ENCODE measurements around the gene KRTAP4-6. TPM values are rescaled to one million over a fixed set of nuclear protein-coding genes. Genes with fewer than 3 reads are reported as not detected.

KRTAP4-6 gene
- polyA plus RNA-seq, 1 experiment, result not detected

DNA sequence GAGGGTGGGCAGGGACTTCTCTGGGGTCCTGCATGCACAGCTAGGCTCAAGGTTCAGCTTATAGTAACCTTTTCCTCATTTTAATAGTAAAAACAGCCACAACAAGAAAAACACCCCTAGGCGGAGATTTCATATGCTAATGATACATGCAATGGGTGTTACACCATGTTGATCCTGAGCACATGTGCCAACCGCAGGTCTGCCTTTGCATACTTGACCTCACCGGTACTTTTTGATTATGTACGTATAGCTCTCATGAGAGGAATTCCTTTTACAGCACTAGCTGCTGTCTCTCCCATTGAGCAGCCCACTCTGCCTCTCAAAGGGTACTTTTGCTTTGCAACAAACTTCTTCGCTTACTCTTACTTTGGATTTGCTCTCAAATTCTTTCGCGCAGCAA lies 44.3 kb downstream of the KRTAP4-6 start:
- TF ChIP-seq, protein P1, sequence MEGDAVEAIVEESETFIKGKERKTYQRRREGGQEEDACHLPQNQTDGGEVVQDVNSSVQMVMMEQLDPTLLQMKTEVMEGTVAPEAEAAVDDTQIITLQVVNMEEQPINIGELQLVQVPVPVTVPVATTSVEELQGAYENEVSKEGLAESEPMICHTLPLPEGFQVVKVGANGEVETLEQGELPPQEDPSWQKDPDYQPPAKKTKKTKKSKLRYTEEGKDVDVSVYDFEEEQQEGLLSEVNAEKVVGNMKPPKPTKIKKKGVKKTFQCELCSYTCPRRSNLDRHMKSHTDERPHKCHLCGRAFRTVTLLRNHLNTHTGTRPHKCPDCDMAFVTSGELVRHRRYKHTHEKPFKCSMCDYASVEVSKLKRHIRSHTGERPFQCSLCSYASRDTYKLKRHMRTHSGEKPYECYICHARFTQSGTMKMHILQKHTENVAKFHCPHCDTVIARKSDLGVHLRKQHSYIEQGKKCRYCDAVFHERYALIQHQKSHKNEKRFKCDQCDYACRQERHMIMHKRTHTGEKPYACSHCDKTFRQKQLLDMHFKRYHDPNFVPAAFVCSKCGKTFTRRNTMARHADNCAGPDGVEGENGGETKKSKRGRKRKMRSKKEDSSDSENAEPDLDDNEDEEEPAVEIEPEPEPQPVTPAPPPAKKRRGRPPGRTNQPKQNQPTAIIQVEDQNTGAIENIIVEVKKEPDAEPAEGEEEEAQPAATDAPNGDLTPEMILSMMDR (IDR thresholded peaks at IDR 0.05; ENCODE audit: low read depth, low read length), result no peak
- Histone ChIP-seq H3K27me3 (ENCODE audit: control insufficient read depth, insufficient read depth, low read length) (no peaks in the 10 kb centered on the region), H3K4me3 (ENCODE audit: low read depth, low read length) (no peak overlapping the region), H3K27ac (ENCODE audit: low read depth, low read length) (no peak overlapping the region), H3K9me3 (ENCODE audit: control insufficient read depth, insufficient read depth, low read length) (no peaks in the 10 kb centered on the region)
- POLR2A ChIA-PET, result no interaction called here
- no peak for DNase-seq (ENCODE audit: low read depth, low spot score)
- CTCF ChIA-PET, result no interaction called here

Small RNAs within 50 kb of the gene (small RNA-seq; reads per million reads assigned to genes)
- not detected for gene KRTAP4-17P (ENCODE audit: insufficient read length, low read depth)

Other genes with a start within 250 kb of the KRTAP4-6 start
- 0.06 TPM in 1 of 2 replicates, not detected in the other for gene KRT23, start 202.9 kb downstream of the KRTAP4-6 start, polyA plus RNA-seq (2011; rRNA removed)
- 0.11 TPM in 1 of 2 replicates, not detected in the other for gene KRT39, start 173.6 kb downstream of the KRTAP4-6 start, polyA plus RNA-seq (2011; rRNA removed)
- not detected in 2 replicates for gene KRT40, start 156.2 kb downstream of the KRTAP4-6 start, polyA plus RNA-seq (2011; rRNA removed)
- not detected in 2 replicates for gene KRTAP3-3, start 146.4 kb downstream of the KRTAP4-6 start, polyA plus RNA-seq (2011; rRNA removed)
- not detected in 2 replicates for gene KRTAP3-2, start 140.6 kb downstream of the KRTAP4-6 start, polyA plus RNA-seq (2011; rRNA removed)
- gene KRTAP3-1, start 131.4 kb downstream of the KRTAP4-6 start, polyA plus RNA-seq (2011; rRNA removed), result not detected in 2 replicates
- gene KRTAP1-5, start 113.3 kb downstream of the KRTAP4-6 start, polyA plus RNA-seq (2011; rRNA removed), result 16.9 and 20.2 TPM in 2 replicates
- gene KRTAP1-4, start 110.3 kb downstream of the KRTAP4-6 start, polyA plus RNA-seq (2011; rRNA removed), result not detected in 2 replicates
- not detected in 2 replicates for gene KRTAP1-3, start 105.7 kb downstream of the KRTAP4-6 start, polyA plus RNA-seq (2011; rRNA removed)
- 0.19 and 0.27 TPM in 2 replicates for gene KRTAP1-1, start 99.1 kb downstream of the KRTAP4-6 start, polyA plus RNA-seq (2011; rRNA removed)
- gene KRTAP2-1, start 93.2 kb downstream of the KRTAP4-6 start, polyA plus RNA-seq (2011; rRNA removed), result not detected in 2 replicates
- not detected in 2 replicates for gene KRTAP2-2, start 85.3 kb downstream of the KRTAP4-6 start, polyA plus RNA-seq (2011; rRNA removed)
- gene KRTAP2-3, start 80.4 kb downstream of the KRTAP4-6 start, polyA plus RNA-seq (2011; rRNA removed), result 1.3 and 2.5 TPM in 2 replicates
- gene KRTAP2-4, start 74.7 kb downstream of the KRTAP4-6 start, polyA plus RNA-seq (2011; rRNA removed), result not detected in 2 replicates
- not detected in 2 replicates for gene KRTAP4-7, start 56.4 kb downstream of the KRTAP4-6 start, polyA plus RNA-seq (2011; rRNA removed)
- not detected in 2 replicates for gene KRTAP4-8, start 42.4 kb downstream of the KRTAP4-6 start, polyA plus RNA-seq (2011; rRNA removed)
- gene KRTAP4-16, start 38.3 kb downstream of the KRTAP4-6 start, polyA plus RNA-seq (2011; rRNA removed), result not detected in 2 replicates
- gene KRTAP4-9, start 35.2 kb downstream of the KRTAP4-6 start, polyA plus RNA-seq (2011; rRNA removed), result not detected in 2 replicates
- not detected in 2 replicates for gene KRTAP4-11, start 22.2 kb downstream of the KRTAP4-6 start, polyA plus RNA-seq (2011; rRNA removed)
- gene KRTAP4-12, start 16.4 kb downstream of the KRTAP4-6 start, polyA plus RNA-seq (2011; rRNA removed), result not detected in 2 replicates
- not detected in 2 replicates for gene KRTAP4-5, start 9.3 kb upstream of the KRTAP4-6 start, polyA plus RNA-seq (2011; rRNA removed)
- not detected in 2 replicates for gene KRTAP4-4, start 20.2 kb upstream of the KRTAP4-6 start, polyA plus RNA-seq (2011; rRNA removed)
- gene KRTAP4-3, start 27.7 kb upstream of the KRTAP4-6 start, polyA plus RNA-seq (2011; rRNA removed), result not detected in 2 replicates
- gene KRTAP4-2, start 37.7 kb upstream of the KRTAP4-6 start, polyA plus RNA-seq (2011; rRNA removed), result not detected in 2 replicates
- gene KRTAP4-1, start 44.4 kb upstream of the KRTAP4-6 start, polyA plus RNA-seq (2011; rRNA removed), result not detected in 2 replicates
- gene KRTAP9-1, start 49.3 kb upstream of the KRTAP4-6 start, polyA plus RNA-seq (2011; rRNA removed), result not detected in 2 replicates
- gene KRTAP9-2, start 86.1 kb upstream of the KRTAP4-6 start, polyA plus RNA-seq (2011; rRNA removed), result not detected in 2 replicates
- gene KRTAP9-3, start 91.9 kb upstream of the KRTAP4-6 start, polyA plus RNA-seq (2011; rRNA removed), result not detected in 2 replicates
- gene KRTAP9-8, start 97.5 kb upstream of the KRTAP4-6 start, polyA plus RNA-seq (2011; rRNA removed), result not detected in 2 replicates
- gene KRTAP9-4, start 109.1 kb upstream of the KRTAP4-6 start, polyA plus RNA-seq (2011; rRNA removed), result not detected in 2 replicates
- gene KRTAP9-9, start 114.8 kb upstream of the KRTAP4-6 start, polyA plus RNA-seq (2011; rRNA removed), result not detected in 2 replicates
- gene KRTAP9-6, start 124.8 kb upstream of the KRTAP4-6 start, polyA plus RNA-seq (2011; rRNA removed), result not detected in 2 replicates
- not detected in 2 replicates for gene KRTAP9-7, start 135.2 kb upstream of the KRTAP4-6 start, polyA plus RNA-seq (2011; rRNA removed)
- gene KRTAP29-1, start 162.3 kb upstream of the KRTAP4-6 start, polyA plus RNA-seq (2011; rRNA removed), result not detected in 2 replicates
- gene KRTAP16-1, start 168.8 kb upstream of the KRTAP4-6 start, polyA plus RNA-seq (2011; rRNA removed), result not detected in 2 replicates
- not detected in 2 replicates for gene KRTAP17-1, start 175.2 kb upstream of the KRTAP4-6 start, polyA plus RNA-seq (2011; rRNA removed)
- gene KRT33A, start 210.3 kb upstream of the KRTAP4-6 start, polyA plus RNA-seq (2011; rRNA removed), result not detected in 2 replicates
- 0.07 TPM in 1 of 2 replicates, not detected in the other for gene KRT33B, start 229.3 kb upstream of the KRTAP4-6 start, polyA plus RNA-seq (2011; rRNA removed)
- 0.27 and 0.29 TPM in 2 replicates for gene KRT34, start 241.8 kb upstream of the KRTAP4-6 start, polyA plus RNA-seq (2011; rRNA removed)

Data from AG04450 (cell line).